ENCODE measurements around the gene PSMB2.

Gene PSMB2

GRCh38 chr1:35637401-35637809 lies 3.9 kb downstream of the PSMB2 start:
- Histone ChIP-seq H3K4me1 (ENCODE audit: control insufficient read depth, insufficient read depth, low read length) (no peaks in the 10 kb centered on the region), H3K9me3 (ENCODE audit: control insufficient read depth, low read length) (no peaks in the 10 kb centered on the region), H3K27me3 (ENCODE audit: control insufficient read depth, insufficient read depth, low read length) (no peaks in the 10 kb centered on the region), H3K36me3 (ENCODE audit: control insufficient read depth, insufficient read depth, low read length) (no peaks in the 10 kb centered on the region), H3K9ac (ENCODE audit: low read length) (peak overlapping the region; percentile 36), H3K4me3 (ENCODE audit: low read length) (no peak overlapping the region)

- Histone ChIP-seq H3K9ac (ENCODE audit: low read length) (no peak overlapping the region), H3K36me3 (ENCODE audit: control insufficient read depth, insufficient read depth, low read length) (no peaks in the 10 kb centered on the region), H3K27me3 (ENCODE audit: control insufficient read depth, insufficient read depth, low read length) (no peaks in the 10 kb centered on the region), H3K4me3 (ENCODE audit: low read length) (no peak overlapping the region), H3K9me3 (ENCODE audit: control insufficient read depth, low read length) (no peaks in the 10 kb centered on the region), H3K4me1 (ENCODE audit: control insufficient read depth, insufficient read depth, low read length) (peaks cover 6% of the 10 kb centered on the region)
These were observed 7.8 kb downstream of the PSMB2 start for GRCh38 chr1:35633547-35633946.

- H3K9ac ChIP-seq (ENCODE audit: low read length), result no peak overlapping the region
- H3K9me3 ChIP-seq (ENCODE audit: control insufficient read depth, low read length), result no peaks in the 10 kb centered on the region
- peaks cover 6% of the 10 kb centered on the region for H3K4me1 ChIP-seq (ENCODE audit: control insufficient read depth, insufficient read depth, low read length)
- H3K36me3 ChIP-seq (ENCODE audit: control insufficient read depth, insufficient read depth, low read length), result no peaks in the 10 kb centered on the region
- H3K4me3 ChIP-seq (ENCODE audit: low read length), result no peak overlapping the region
- no peaks in the 10 kb centered on the region for H3K27me3 ChIP-seq (ENCODE audit: control insufficient read depth, insufficient read depth, low read length)
These were observed 9.9 kb downstream of the PSMB2 start for GRCh38 chr1:35631396-35631795.

GRCh38 chr1:35629051-35629450 lies 12.3 kb downstream of the PSMB2 start:
- Histone ChIP-seq H3K4me1 (ENCODE audit: control insufficient read depth, insufficient read depth, low read length) (peaks cover 6% of the 10 kb centered on the region), H3K27me3 (ENCODE audit: control insufficient read depth, insufficient read depth, low read length) (no peaks in the 10 kb centered on the region), H3K36me3 (ENCODE audit: control insufficient read depth, insufficient read depth, low read length) (no peaks in the 10 kb centered on the region), H3K4me3 (ENCODE audit: low read length) (no peak overlapping the region), H3K9me3 (ENCODE audit: control insufficient read depth, low read length) (no peaks in the 10 kb centered on the region), H3K9ac (ENCODE audit: low read length) (no peak overlapping the region)

GRCh38 chr1:35623832-35624231 lies 17.5 kb downstream of the PSMB2 start:
- Histone ChIP-seq H3K9ac (ENCODE audit: low read length) (no peak overlapping the region), H3K27me3 (ENCODE audit: control insufficient read depth, insufficient read depth, low read length) (no peaks in the 10 kb centered on the region), H3K4me1 (ENCODE audit: control insufficient read depth, insufficient read depth, low read length) (no peaks in the 10 kb centered on the region), H3K36me3 (ENCODE audit: control insufficient read depth, insufficient read depth, low read length) (no peaks in the 10 kb centered on the region), H3K9me3 (ENCODE audit: control insufficient read depth, low read length) (no peaks in the 10 kb centered on the region), H3K4me3 (ENCODE audit: low read length) (no peak overlapping the region)

GRCh38 chr1:35622510-35623178 lies 18.7 kb downstream of the PSMB2 start:
- no peaks in the 10 kb centered on the region for H3K36me3 ChIP-seq (ENCODE audit: control insufficient read depth, insufficient read depth, low read length)
- H3K9me3 ChIP-seq (ENCODE audit: control insufficient read depth, low read length), result no peaks in the 10 kb centered on the region
- H3K9ac ChIP-seq (ENCODE audit: low read length), result no peak overlapping the region
- H3K4me1 ChIP-seq (ENCODE audit: control insufficient read depth, insufficient read depth, low read length), result no peaks in the 10 kb centered on the region
- H3K27me3 ChIP-seq (ENCODE audit: control insufficient read depth, insufficient read depth, low read length), result no peaks in the 10 kb centered on the region
- no peak overlapping the region for H3K4me3 ChIP-seq (ENCODE audit: low read length)

- Histone ChIP-seq H3K4me1 (ENCODE audit: control insufficient read depth, insufficient read depth, low read length) (no peaks in the 10 kb centered on the region), H3K9ac (ENCODE audit: low read length) (no peak overlapping the region), H3K9me3 (ENCODE audit: control insufficient read depth, low read length) (no peaks in the 10 kb centered on the region), H3K4me3 (ENCODE audit: low read length) (no peak overlapping the region), H3K27me3 (ENCODE audit: control insufficient read depth, insufficient read depth, low read length) (no peaks in the 10 kb centered on the region), H3K36me3 (ENCODE audit: control insufficient read depth, insufficient read depth, low read length) (no peaks in the 10 kb centered on the region)
These were observed 21.8 kb downstream of the PSMB2 start for GRCh38 chr1:35619237-35620121.

GRCh38 chr1:35615440-35615839 lies 25.9 kb downstream of the PSMB2 start:
- Histone ChIP-seq H3K4me1 (ENCODE audit: control insufficient read depth, insufficient read depth, low read length) (no peaks in the 10 kb centered on the region), H3K36me3 (ENCODE audit: control insufficient read depth, insufficient read depth, low read length) (no peaks in the 10 kb centered on the region), H3K9ac (ENCODE audit: low read length) (no peak overlapping the region)

GRCh38 chr1:35611655-35612054 lies 29.7 kb downstream of the PSMB2 start:
- Histone ChIP-seq H3K4me1 (ENCODE audit: control insufficient read depth, insufficient read depth, low read length) (no peaks in the 10 kb centered on the region), H3K9me3 (ENCODE audit: control insufficient read depth, low read length) (no peaks in the 10 kb centered on the region), H3K36me3 (ENCODE audit: control insufficient read depth, insufficient read depth, low read length) (no peaks in the 10 kb centered on the region), H3K27me3 (ENCODE audit: control insufficient read depth, insufficient read depth, low read length) (no peaks in the 10 kb centered on the region), H3K4me3 (ENCODE audit: low read length) (no peak overlapping the region), H3K9ac (ENCODE audit: low read length) (no peak overlapping the region)

More at GRCh38 chr1:35615440-35615839, 25.9 kb downstream of the PSMB2 start:
- Histone ChIP-seq H3K27me3 (ENCODE audit: control insufficient read depth, insufficient read depth, low read length) (no peaks in the 10 kb centered on the region), H3K4me3 (ENCODE audit: low read length) (no peak overlapping the region), H3K9me3 (ENCODE audit: control insufficient read depth, low read length) (no peaks in the 10 kb centered on the region)

GRCh38 chr1:35605867-35606182 lies 35.5 kb downstream of the PSMB2 start:
- Histone ChIP-seq H3K4me3 (ENCODE audit: low read length) (no peak overlapping the region), H3K9ac (ENCODE audit: low read length) (no peak overlapping the region), H3K36me3 (ENCODE audit: control insufficient read depth, insufficient read depth, low read length) (peaks cover 14% of the 10 kb centered on the region), H3K4me1 (ENCODE audit: control insufficient read depth, insufficient read depth, low read length) (no peaks in the 10 kb centered on the region), H3K27me3 (ENCODE audit: control insufficient read depth, insufficient read depth, low read length) (no peaks in the 10 kb centered on the region), H3K9me3 (ENCODE audit: control insufficient read depth, low read length) (no peaks in the 10 kb centered on the region)

GRCh38 chr1:35605071-35605866 lies 36.1 kb downstream of the PSMB2 start:
- Histone ChIP-seq H3K36me3 (ENCODE audit: control insufficient read depth, insufficient read depth, low read length) (peaks cover 14% of the 10 kb centered on the region), H3K4me3 (ENCODE audit: low read length) (no peak overlapping the region), H3K9me3 (ENCODE audit: control insufficient read depth, low read length) (no peaks in the 10 kb centered on the region), H3K9ac (ENCODE audit: low read length) (no peak overlapping the region), H3K4me1 (ENCODE audit: control insufficient read depth, insufficient read depth, low read length) (no peaks in the 10 kb centered on the region), H3K27me3 (ENCODE audit: control insufficient read depth, insufficient read depth, low read length) (no peaks in the 10 kb centered on the region)

GRCh38 chr1:35603941-35604340 lies 37.4 kb downstream of the PSMB2 start:
- no peaks in the 10 kb centered on the region for H3K9me3 ChIP-seq (ENCODE audit: control insufficient read depth, low read length)
- H3K4me1 ChIP-seq (ENCODE audit: control insufficient read depth, insufficient read depth, low read length), result no peaks in the 10 kb centered on the region
- peaks cover 14% of the 10 kb centered on the region for H3K36me3 ChIP-seq (ENCODE audit: control insufficient read depth, insufficient read depth, low read length)
- H3K4me3 ChIP-seq (ENCODE audit: low read length), result no peak overlapping the region
- no peaks in the 10 kb centered on the region for H3K27me3 ChIP-seq (ENCODE audit: control insufficient read depth, insufficient read depth, low read length)
- H3K9ac ChIP-seq (ENCODE audit: low read length), result no peak overlapping the region

Measured in mucosa of stomach (tissue), 1 donor.